Activated naive CD8-positive, alpha-beta T cell (primary cell): ENCODE data around the gene PDZD4.

ENCODE experiments used
- H3K27ac Mint-ChIP-seq: one replicate; pipeline ENCODE4 v1.8.0; 2021; ENCODE audit warnings: mixed read lengths
- H3K27me3 Mint-ChIP-seq: one replicate; pipeline ENCODE4 v1.8.0; 2021; ENCODE audit warnings: mixed read lengths
- H3K36me3 Mint-ChIP-seq: one replicate; pipeline ENCODE4 v1.8.0; 2021; ENCODE audit warnings: mixed read lengths
- H3K4me1 Mint-ChIP-seq: one replicate; pipeline ENCODE4 v1.8.0; 2021; ENCODE audit warnings: low read depth, mixed read lengths
- H3K4me3 Mint-ChIP-seq: one replicate; pipeline ENCODE4 v1.8.0; 2021; ENCODE audit warnings: mild to moderate bottlenecking, mixed read lengths
- H3K9me3 Mint-ChIP-seq: one replicate; pipeline ENCODE4 v1.8.0; 2021; ENCODE audit warnings: low read depth, mixed read lengths

PDZD4 gene

GRCh38 chrX:153814591-153815315 lies 15.6 kb downstream of the PDZD4 start:
- Mint-ChIP-seq H3K4me3 (no peak overlapping the region), H3K27ac (no peak overlapping the region), H3K4me1 (peaks cover 21% of the 10 kb centered on the region), H3K36me3 (no peaks in the 10 kb centered on the region), H3K9me3 (no peaks in the 10 kb centered on the region), H3K27me3 (no peaks in the 10 kb centered on the region)

- no peaks in the 10 kb centered on the region for H3K27me3 Mint-ChIP-seq
- H3K9me3 Mint-ChIP-seq = no peaks in the 10 kb centered on the region
- H3K27ac Mint-ChIP-seq = no peak overlapping the region
- H3K4me3 Mint-ChIP-seq = no peak overlapping the region
- peaks cover 21% of the 10 kb centered on the region for H3K4me1 Mint-ChIP-seq
- H3K36me3 Mint-ChIP-seq = no peaks in the 10 kb centered on the region
Measured at GRCh38 chrX:153813161-153813560, 17.2 kb downstream of the PDZD4 start.

- H3K4me1 Mint-ChIP-seq = peaks cover 17% of the 10 kb centered on the region
- H3K4me3 Mint-ChIP-seq = no peak overlapping the region
- no peaks in the 10 kb centered on the region for H3K36me3 Mint-ChIP-seq
- no peaks in the 10 kb centered on the region for H3K27me3 Mint-ChIP-seq
- H3K9me3 Mint-ChIP-seq = no peaks in the 10 kb centered on the region
- no peak overlapping the region for H3K27ac Mint-ChIP-seq
Measured at GRCh38 chrX:153812220-153812619, 18.1 kb downstream of the PDZD4 start.

DNA sequence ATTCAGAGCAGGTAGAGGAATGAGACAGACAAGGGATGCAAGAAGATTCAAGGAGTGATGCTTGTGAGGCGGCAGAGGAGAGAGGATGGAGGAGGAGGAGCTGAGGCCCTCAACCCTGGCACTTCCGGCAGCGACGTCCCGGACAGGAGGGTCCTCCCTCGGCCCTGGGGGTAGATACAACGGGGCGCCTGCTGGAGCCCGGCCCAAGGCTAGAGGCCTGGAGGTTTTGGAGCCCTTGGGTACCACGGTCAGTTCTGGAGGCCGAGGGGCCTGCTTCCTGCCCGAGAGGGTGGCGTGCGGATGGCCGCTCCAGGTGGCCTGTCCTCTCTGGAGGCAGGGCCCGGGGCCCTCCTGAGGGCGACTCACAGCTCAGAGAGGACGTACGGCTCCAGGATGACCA lies 22.4 kb downstream of the PDZD4 start:
- H3K4me3 Mint-ChIP-seq = no peak overlapping the region
- H3K27ac Mint-ChIP-seq = no peak overlapping the region
- H3K9me3 Mint-ChIP-seq = no peaks in the 10 kb centered on the region
- H3K36me3 Mint-ChIP-seq = no peaks in the 10 kb centered on the region
- no peaks in the 10 kb centered on the region for H3K4me1 Mint-ChIP-seq
- no peaks in the 10 kb centered on the region for H3K27me3 Mint-ChIP-seq

- H3K4me3 Mint-ChIP-seq = no peak overlapping the region
- H3K27me3 Mint-ChIP-seq = no peaks in the 10 kb centered on the region
- no peaks in the 10 kb centered on the region for H3K9me3 Mint-ChIP-seq
- H3K4me1 Mint-ChIP-seq = no peaks in the 10 kb centered on the region
- no peaks in the 10 kb centered on the region for H3K36me3 Mint-ChIP-seq
- H3K27ac Mint-ChIP-seq = no peak overlapping the region
Measured at GRCh38 chrX:153806999-153807575, 23.3 kb downstream of the PDZD4 start.

- H3K27ac Mint-ChIP-seq = no peak overlapping the region
- no peak overlapping the region for H3K4me3 Mint-ChIP-seq
Measured at GRCh38 chrX:153805436-153805835, 24.9 kb downstream of the PDZD4 start.

DNA sequence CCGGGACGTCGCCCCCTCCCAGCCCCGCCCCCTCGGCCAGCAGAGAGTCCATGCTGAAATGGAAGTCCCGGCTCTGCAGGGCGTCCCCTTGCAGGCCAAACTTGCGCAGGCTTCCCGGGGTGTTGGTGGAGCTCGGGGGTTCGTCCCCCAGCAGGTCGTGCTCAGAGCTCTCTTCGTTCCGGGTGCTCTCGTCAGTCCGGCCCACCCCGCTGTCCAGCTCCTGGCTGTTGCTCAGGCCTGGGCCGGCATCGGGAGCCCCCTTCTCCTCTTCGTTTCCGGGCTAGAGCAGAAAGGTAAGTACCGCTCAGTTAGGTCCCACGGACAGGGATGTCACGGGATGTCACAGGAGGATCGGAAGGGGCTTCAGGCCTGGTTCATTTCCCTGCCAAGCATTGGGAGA lies 25.7 kb downstream of the PDZD4 start:
- Mint-ChIP-seq H3K27ac (no peak overlapping the region), H3K4me3 (no peak overlapping the region), H3K36me3 (no peaks in the 10 kb centered on the region), H3K27me3 (no peaks in the 10 kb centered on the region), H3K4me1 (no peaks in the 10 kb centered on the region), H3K9me3 (no peaks in the 10 kb centered on the region)

More at GRCh38 chrX:153805436-153805835, 24.9 kb downstream of the PDZD4 start:
- no peaks in the 10 kb centered on the region for H3K4me1 Mint-ChIP-seq
- H3K27me3 Mint-ChIP-seq = no peaks in the 10 kb centered on the region
- no peaks in the 10 kb centered on the region for H3K36me3 Mint-ChIP-seq
- no peaks in the 10 kb centered on the region for H3K9me3 Mint-ChIP-seq

DNA sequence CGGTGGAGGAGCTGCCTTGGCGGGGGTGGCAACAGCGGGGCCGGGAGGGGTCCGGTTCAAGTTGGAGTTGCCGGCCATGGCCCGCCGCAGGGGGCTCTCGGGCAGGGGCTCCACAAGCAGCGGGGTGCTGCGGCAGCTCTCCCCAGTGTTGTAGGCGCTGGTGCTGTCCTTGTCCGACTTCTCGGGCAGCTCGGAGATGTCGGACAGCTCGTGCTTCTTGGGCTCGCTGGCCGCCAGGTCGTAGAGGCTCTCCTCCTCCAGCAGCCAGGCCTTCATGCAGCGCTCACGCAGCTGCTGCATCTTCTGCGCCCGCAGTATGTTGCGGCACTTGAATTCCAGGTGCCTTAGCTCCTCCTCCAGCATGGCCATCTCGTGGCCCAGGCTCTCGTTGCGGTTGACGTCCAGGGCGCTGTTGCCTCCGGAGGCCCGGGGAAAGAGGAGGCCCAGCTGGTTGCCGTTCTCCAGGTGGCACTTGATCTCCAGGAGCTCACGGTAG lies 26.2 kb downstream of the PDZD4 start:
- H3K27ac Mint-ChIP-seq = no peak overlapping the region
- H3K4me1 Mint-ChIP-seq = no peaks in the 10 kb centered on the region
- no peaks in the 10 kb centered on the region for H3K9me3 Mint-ChIP-seq
- H3K27me3 Mint-ChIP-seq = no peaks in the 10 kb centered on the region
- H3K4me3 Mint-ChIP-seq = no peak overlapping the region
- H3K36me3 Mint-ChIP-seq = no peaks in the 10 kb centered on the region

- H3K27me3 Mint-ChIP-seq = no peaks in the 10 kb centered on the region
- no peaks in the 10 kb centered on the region for H3K4me1 Mint-ChIP-seq
- no peak overlapping the region for H3K27ac Mint-ChIP-seq
- no peak overlapping the region for H3K4me3 Mint-ChIP-seq
- no peaks in the 10 kb centered on the region for H3K9me3 Mint-ChIP-seq
- no peaks in the 10 kb centered on the region for H3K36me3 Mint-ChIP-seq
Measured at GRCh38 chrX:153803211-153804099, 26.9 kb downstream of the PDZD4 start.

- Mint-ChIP-seq H3K4me1 (no peaks in the 10 kb centered on the region), H3K36me3 (no peaks in the 10 kb centered on the region), H3K9me3 (no peaks in the 10 kb centered on the region), H3K27me3 (no peaks in the 10 kb centered on the region), H3K4me3 (no peak overlapping the region), H3K27ac (no peak overlapping the region)
Measured at GRCh38 chrX:153802513-153803045, 27.8 kb downstream of the PDZD4 start.

DNA sequence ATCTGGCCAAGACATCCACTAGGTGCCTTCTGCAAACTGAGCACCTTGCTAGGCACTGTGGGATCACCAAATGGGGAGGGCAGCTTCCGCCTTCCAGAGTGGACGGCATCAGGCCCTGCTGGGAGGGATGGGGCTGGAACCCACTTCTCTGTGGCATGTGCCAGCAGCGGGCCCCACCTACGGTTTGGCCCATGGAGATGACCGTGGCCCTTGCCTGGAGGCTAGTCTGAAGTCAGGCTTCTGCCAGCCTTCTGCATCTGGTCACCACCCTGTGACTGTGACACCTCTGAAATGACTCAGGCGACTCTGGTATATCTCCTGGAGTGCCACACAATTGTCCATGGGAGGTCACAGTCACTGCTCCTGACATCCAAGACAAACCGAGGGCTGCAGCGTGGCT lies 28.7 kb downstream of the PDZD4 start:
- Mint-ChIP-seq H3K27me3 (no peaks in the 10 kb centered on the region), H3K4me1 (no peaks in the 10 kb centered on the region), H3K36me3 (no peaks in the 10 kb centered on the region), H3K9me3 (no peaks in the 10 kb centered on the region), H3K4me3 (no peak overlapping the region), H3K27ac (no peak overlapping the region)

- no peaks in the 10 kb centered on the region for H3K9me3 Mint-ChIP-seq
- no peaks in the 10 kb centered on the region for H3K27me3 Mint-ChIP-seq
- H3K36me3 Mint-ChIP-seq = no peaks in the 10 kb centered on the region
- H3K4me1 Mint-ChIP-seq = peaks cover 5% of the 10 kb centered on the region
- H3K4me3 Mint-ChIP-seq = no peak overlapping the region
- H3K27ac Mint-ChIP-seq = no peak overlapping the region
Measured at GRCh38 chrX:153800746-153801145, 29.6 kb downstream of the PDZD4 start.

DNA sequence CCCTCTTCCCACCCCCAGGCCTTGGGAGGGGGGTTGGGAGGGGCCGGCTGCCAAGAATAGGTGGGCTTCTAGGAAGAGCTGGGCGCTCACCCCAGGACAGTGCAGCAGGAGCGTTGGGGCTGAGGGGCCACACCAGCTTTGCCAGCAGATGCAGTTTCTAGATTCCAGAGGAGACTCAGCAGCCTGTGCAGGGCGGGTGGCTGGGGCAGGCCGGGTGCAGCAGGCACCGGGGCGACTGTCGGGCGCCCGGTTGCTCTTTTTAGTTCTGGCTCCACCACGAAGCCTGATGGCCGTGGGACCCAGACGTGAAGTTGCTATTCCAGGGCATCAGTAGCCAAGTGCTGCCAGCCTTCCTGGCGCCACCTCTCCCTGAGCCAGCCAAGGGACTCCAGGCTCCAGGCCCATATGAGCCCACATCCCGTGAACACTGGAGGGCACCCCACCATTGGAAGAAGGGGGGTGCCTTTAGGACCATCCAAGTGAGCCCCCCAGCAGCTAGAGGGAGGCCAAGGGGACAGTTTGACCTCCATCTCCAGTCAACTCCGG lies 30.1 kb downstream of the PDZD4 start:
- H3K4me3 Mint-ChIP-seq = no peak overlapping the region
- no peaks in the 10 kb centered on the region for H3K36me3 Mint-ChIP-seq
- H3K9me3 Mint-ChIP-seq = no peaks in the 10 kb centered on the region
- H3K27ac Mint-ChIP-seq = no peak overlapping the region
- no peaks in the 10 kb centered on the region for H3K27me3 Mint-ChIP-seq
- peaks cover 5% of the 10 kb centered on the region for H3K4me1 Mint-ChIP-seq

DNA sequence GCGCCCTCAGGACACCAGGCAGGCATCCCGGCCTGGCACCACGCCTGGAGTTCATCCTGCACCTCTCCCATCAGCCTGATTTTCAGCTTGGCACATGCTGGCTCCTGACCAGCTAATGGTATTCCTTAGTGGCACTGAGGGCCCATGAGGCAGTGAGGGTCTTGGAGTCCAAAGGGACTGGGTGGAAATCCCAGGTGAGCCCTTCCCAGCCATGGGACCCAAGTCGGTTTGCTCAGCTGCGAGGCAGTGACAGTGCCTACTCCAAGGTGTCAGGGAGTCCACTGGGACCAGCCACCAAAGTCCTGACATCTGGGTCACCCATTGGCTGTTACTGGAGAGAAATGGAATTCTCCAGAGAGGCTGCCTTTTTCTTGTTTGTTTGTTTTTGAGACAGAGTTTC lies 31.0 kb downstream of the PDZD4 start:
- Mint-ChIP-seq H3K36me3 (no peaks in the 10 kb centered on the region), H3K4me1 (peaks cover 7% of the 10 kb centered on the region), H3K9me3 (no peaks in the 10 kb centered on the region), H3K4me3 (no peak overlapping the region), H3K27ac (no peak overlapping the region), H3K27me3 (no peaks in the 10 kb centered on the region)
